Measurements from ENCODE around the gene RPL41. TPM values are rescaled to one million over a fixed set of nuclear protein-coding genes. Genes with fewer than 3 reads are reported as not detected.
A peak's percentile ranks its signal among the peaks of the same experiment; 100 is the strongest.
"Not testable (repeated sequence)": the region's sequence is repeated elsewhere in the genome, so short reads cannot be mapped to it uniquely, and the experiment has no call there.

The RPL41 gene
- polyA plus RNA-seq, 1 donor = 4,270 TPM

GRCh38 chr12:56152756-56153677 lies 36.6 kb downstream of the RPL41 start:
- DNase-seq = no peak

GRCh38 chr12:56153678-56154065 lies 37.2 kb downstream of the RPL41 start:
- DNase-seq = no peak

- DNase-seq = no peak
Measured at GRCh38 chr12:56154246-56154771, 37.9 kb downstream of the RPL41 start.

- no peak for DNase-seq
Measured at GRCh38 chr12:56154818-56155217, 38.4 kb downstream of the RPL41 start.

GRCh38 chr12:56155256-56155845 lies 38.9 kb downstream of the RPL41 start:
- DNase-seq = no peak

- DNase-seq = not testable (repeated sequence)
Measured at GRCh38 chr12:56156464-56157200, 40.2 kb downstream of the RPL41 start.

- peak; percentile 91 for DNase-seq
Measured at GRCh38 chr12:56157201-56158028, 41.0 kb downstream of the RPL41 start.

GRCh38 chr12:56158029-56158925 lies 41.8 kb downstream of the RPL41 start, which contains the start of gene MYL6:
Gene MYL6 (plus strand): TSS chr12:56158359. CDS start chr12:56158402, 43 bp downstream.
- DNase-seq = peak; percentile 99

GRCh38 chr12:56158926-56159461 lies 42.6 kb downstream of the RPL41 start:
- DNase-seq = peak; percentile 72

GRCh38 chr12:56159482-56160192 lies 43.2 kb downstream of the RPL41 start:
- no peak for DNase-seq

GRCh38 chr12:56160193-56160763 lies 43.8 kb downstream of the RPL41 start:
- DNase-seq = no peak

- DNase-seq = no peak
Measured at GRCh38 chr12:56160894-56161689, 44.7 kb downstream of the RPL41 start.

GRCh38 chr12:56161690-56162351 lies 45.4 kb downstream of the RPL41 start:
- DNase-seq = no peak

- no peak for DNase-seq
Measured at GRCh38 chr12:56162468-56163290, 46.2 kb downstream of the RPL41 start.

GRCh38 chr12:56163533-56164344 lies 47.3 kb downstream of the RPL41 start:
- no peak for DNase-seq

GRCh38 chr12:56164345-56164729 lies 47.9 kb downstream of the RPL41 start:
- DNase-seq = no peak

Data from left kidney (tissue), 2 donors.